IMR-90 (cell line): ENCODE data around the gene GANC. TPM values are rescaled to one million over a fixed set of nuclear protein-coding genes. Genes with fewer than 3 reads are reported as not detected.

ENCODE experiments used
- ATAC-seq: fragments of 200-7000 bp; cut with Tn5 transposase; 2 replicates; pipeline ENCODE4 v1.9.1; 2020; ENCODE audit warnings: low read depth, mild to moderate bottlenecking, moderate library complexity
- BruUV-seq: library from RNA; stranded (reverse); fragments of 400-500 nt; replicated peaks from 2 replicates; lab custom pipeline; 2021; lab: Mats Ljungman, UMichigan
- CTCF ChIA-PET: fragments of 300-600 bp; formaldehyde crosslinking; extraction: SDS; loops from one replicate; lab custom pipeline; 2021; ENCODE audit warnings: antibody characterized with exemption; lab: Yijun Ruan, JAX
- POLR2A ChIA-PET: fragments of 300-600 bp; sonication (Branson Sonifier 250); formaldehyde crosslinking; loops from one replicate; lab custom pipeline; 2022; ENCODE audit warnings: antibody characterized with exemption; ENCODE audit not compliant: unreplicated experiment; lab: Charles Lee
- DNase-seq: peaks from one replicate; pipeline ENCODE4 v3.0.0; 2013
- H2AFZ ChIP-seq: replicated peaks from 2 replicates; pipeline ENCODE3; 2013; ENCODE audit warnings: low read length, mild to moderate bottlenecking; ENCODE audit not compliant: poor library complexity
- H2AK5ac ChIP-seq: 2 replicates; pipeline ENCODE4 v1.6.1; 2013; ENCODE audit warnings: low read depth, low read length, inconsistent platforms
- H2AK9ac ChIP-seq: replicated peaks from 2 replicates; pipeline ENCODE3; 2013; ENCODE audit warnings: mild to moderate bottlenecking, low read depth, low read length, moderate library complexity; ENCODE audit not compliant: poor library complexity
- H2BK120ac ChIP-seq: 2 replicates; pipeline ENCODE4 v1.6.1; 2013; ENCODE audit warnings: low read depth, low read length, inconsistent platforms
- H2BK15ac ChIP-seq: 3 replicates; pipeline ENCODE4 v1.6.1; 2013; ENCODE audit warnings: low read depth, low read length, inconsistent platforms
- H2BK20ac ChIP-seq: 2 replicates; pipeline ENCODE4 v1.6.1; 2013; ENCODE audit warnings: low read depth, mild to moderate bottlenecking, inconsistent platforms, low read length, moderate library complexity
- H2BK5ac ChIP-seq: 2 replicates; pipeline ENCODE4 v1.6.1; 2013; ENCODE audit warnings: mild to moderate bottlenecking, low read depth, low read length, inconsistent platforms; ENCODE audit not compliant: poor library complexity, severe bottlenecking
- H3K14ac ChIP-seq: replicated peaks from 2 replicates; pipeline ENCODE4 v1.6.1; 2013; ENCODE audit warnings: low read depth, low read length, inconsistent platforms
- H3K18ac ChIP-seq: 2 replicates; pipeline ENCODE4 v1.6.1; 2013; ENCODE audit warnings: low read depth, low read length, control low read depth
- H3K23ac ChIP-seq: 2 replicates; pipeline ENCODE4 v1.6.1; 2013; ENCODE audit warnings: low read depth, low read length, inconsistent platforms
- H3K27ac ChIP-seq: 2 replicates; pipeline ENCODE4 v1.5.1; 2013; ENCODE audit warnings: mild to moderate bottlenecking, control low read depth, low read length; ENCODE audit not compliant: insufficient read depth
- H3K27me3 ChIP-seq: 2 replicates; pipeline ENCODE4 v1.6.1; 2013; ENCODE audit warnings: low read length; ENCODE audit not compliant: control insufficient read depth, insufficient read depth
- H3K36me3 ChIP-seq: 2 replicates; pipeline ENCODE4 v1.6.1; 2013; ENCODE audit warnings: low read length, mixed read lengths; ENCODE audit not compliant: control insufficient read depth, insufficient read depth
- H3K4ac ChIP-seq: 2 replicates; pipeline ENCODE4 v1.6.1; 2013; ENCODE audit warnings: low read depth, low read length, inconsistent platforms
- H3K4me1 ChIP-seq: 2 replicates; pipeline ENCODE4 v1.6.1; 2013; ENCODE audit warnings: low read length, mixed read lengths; ENCODE audit not compliant: control insufficient read depth, insufficient read depth
- H3K4me2 ChIP-seq: 2 replicates; pipeline ENCODE4 v1.6.1; 2013; ENCODE audit warnings: low read depth, mild to moderate bottlenecking, control low read depth, low read length, moderate library complexity
- H3K4me3 ChIP-seq: 2 replicates; pipeline ENCODE4 v1.5.1; 2013; ENCODE audit warnings: low read depth, mild to moderate bottlenecking, control low read depth, low read length, moderate library complexity; ENCODE audit not compliant: insufficient read depth
- H3K56ac ChIP-seq: 2 replicates; pipeline ENCODE4 v1.6.1; 2013; ENCODE audit warnings: low read length, inconsistent platforms; ENCODE audit not compliant: insufficient read depth; ENCODE audit errors: extremely low read depth
- H3K79me1 ChIP-seq, 2 experiments: 2 replicates each; pipeline ENCODE4 v1.6.1; 2013; ENCODE audit warnings: low read length in 2 of 2, inconsistent platforms in 1 of 2, low read depth in 1 of 2
- H3K9ac ChIP-seq: 2 replicates; pipeline ENCODE4 v1.6.1; 2013; ENCODE audit warnings: low read depth, low read length, control low read depth
- H3K9me1 ChIP-seq: 2 replicates; pipeline ENCODE4 v1.6.1; 2013; ENCODE audit warnings: low read length, inconsistent platforms; ENCODE audit not compliant: insufficient read depth
- H3K9me3 ChIP-seq: 2 replicates; pipeline ENCODE4 v1.6.1; 2013; ENCODE audit warnings: low read length; ENCODE audit not compliant: control insufficient read depth, insufficient read depth
- H4K20me1 ChIP-seq: 2 replicates; pipeline ENCODE4 v1.6.1; 2013; ENCODE audit warnings: low read length, inconsistent platforms; ENCODE audit not compliant: insufficient read depth
- H4K5ac ChIP-seq: 2 replicates; pipeline ENCODE4 v1.6.1; 2013; ENCODE audit warnings: mild to moderate bottlenecking, low read depth, low read length, control low read depth
- H4K8ac ChIP-seq, 2 experiments: 2 replicates each; pipeline ENCODE4 v1.6.1; 2013; ENCODE audit warnings: low read depth in 2 of 2, low read length in 2 of 2, control low read depth in 1 of 2, inconsistent platforms in 1 of 2
- H4K91ac ChIP-seq: 2 replicates; pipeline ENCODE4 v1.6.1; 2013; ENCODE audit warnings: low read depth, low read length, inconsistent platforms; ENCODE audit not compliant: insufficient read depth
- BHLHE40 ChIP-seq: fragments of 150-350 bp; IDR thresholded peaks from 2 replicates; pipeline ENCODE4 v1.6.1; 2016; ENCODE audit warnings: mild to moderate bottlenecking, low read depth, low read length
- CEBPB ChIP-seq: IDR thresholded peaks from 2 replicates; pipeline ENCODE4 v1.6.1; 2012; ENCODE audit warnings: low read depth, low read length, improper control_type of control experiment
- CHD1 ChIP-seq: IDR thresholded peaks from 2 replicates; pipeline ENCODE4 v1.6.1; 2012; ENCODE audit warnings: low read depth, low read length, improper control_type of control experiment
- CTCF ChIP-seq: conservative IDR thresholded peaks from 2 replicates; pipeline ENCODE4 v1.5.1; 2012; ENCODE audit warnings: mild to moderate bottlenecking, low read depth, low read length, improper control_type of control experiment
- ELK1 ChIP-seq: fragments of 150-350 bp; IDR thresholded peaks from 2 replicates; pipeline ENCODE4 v1.6.1; 2016; ENCODE audit warnings: low read depth, mild to moderate bottlenecking, low read length, moderate library complexity, borderline replicate concordance
- FOS ChIP-seq: fragments of 150-350 bp; IDR thresholded peaks from 2 replicates; pipeline ENCODE4 v1.6.1; 2016; ENCODE audit warnings: low read depth, low read length
- MAFK ChIP-seq: IDR thresholded peaks from 2 replicates; pipeline ENCODE4 v1.6.1; 2012; ENCODE audit warnings: low read depth, low read length, improper control_type of control experiment
- MAZ ChIP-seq: IDR thresholded peaks from 2 replicates; pipeline ENCODE4 v1.6.1; 2012; ENCODE audit warnings: low read depth, mild to moderate bottlenecking, low read length, improper control_type of control experiment, moderate library complexity, borderline replicate concordance
- MXI1 ChIP-seq: IDR thresholded peaks from 2 replicates; pipeline ENCODE4 v1.6.1; 2012; ENCODE audit warnings: low read depth, mild to moderate bottlenecking, low read length, moderate library complexity, borderline replicate concordance
- NFE2L2 ChIP-seq: fragments of 150-350 bp; IDR thresholded peaks from 2 replicates; pipeline ENCODE4 v1.6.1; 2016; ENCODE audit warnings: low read depth, mild to moderate bottlenecking, low read length
- RAD21 ChIP-seq: IDR thresholded peaks from 2 replicates; pipeline ENCODE4 v1.6.1; 2012; ENCODE audit warnings: low read length, improper control_type of control experiment
- RCOR1 ChIP-seq: IDR thresholded peaks from 2 replicates; pipeline ENCODE4 v1.6.1; 2012; ENCODE audit warnings: mild to moderate bottlenecking, low read length, improper control_type of control experiment; ENCODE audit not compliant: insufficient replicate concordance
- RFX5 ChIP-seq: IDR thresholded peaks from 2 replicates; pipeline ENCODE4 v1.8.0; 2012; ENCODE audit warnings: low read depth, mild to moderate bottlenecking, low read length, moderate library complexity
- SMC3 ChIP-seq: fragments of 150-350 bp; IDR thresholded peaks from 2 replicates; pipeline ENCODE4 v1.6.1; 2016; ENCODE audit warnings: low read depth, mild to moderate bottlenecking, antibody characterized with exemption, low read length, moderate library complexity
- USF2 ChIP-seq: fragments of 150-350 bp; IDR thresholded peaks from 2 replicates; pipeline ENCODE4 v1.6.1; 2017; ENCODE audit warnings: mild to moderate bottlenecking, antibody characterized with exemption, low read length, low read depth
- WGBS, 2 experiments: methylation state at CpG; one replicate each; pipeline versions ENCODE4 v1.1.5 to v1.1.7; 2013; ENCODE audit warnings: missing lambda C conversion rate in 2 of 2; ENCODE audit not compliant: insufficient read length in 1 of 2; ENCODE audit errors: extremely low coverage in 2 of 2; 5-methylcytosine and 5-hydroxymethylcytosine counted together
- dilution Hi-C: fragments of 300-500 bp; cut with HindIII; formaldehyde crosslinking; loops from one replicate; pipeline ENCODE4 v1.14.3; 2018; ENCODE audit warnings: low sequenced_read_pairs; ENCODE audit not compliant: unreplicated experiment
- in situ Hi-C: fragments of 300-500 bp; cut with MboI; formaldehyde crosslinking; loops from 3 replicates; pipeline ENCODE4 v1.14.3; 2019; ENCODE audit warnings: low sequenced_read_pairs, inconsistent platforms, mixed read lengths
- intact Hi-C: fragments of 100-400 bp; cut with micrococcal nuclease; formaldehyde crosslinking; loops from 2 replicates; pipeline ENCODE4 v1.10.0; 2022
- polyA plus RNA-seq, 3 experiments: library from polyadenylated mRNA; depleted of rRNA; stranded (reverse); fragments of >200 nt; gene quantifications; 2 replicates each; pipeline ENCODE4 v1.2.3, GENCODE V29; 2012; ENCODE audit warnings: low replicate concordance in 1 of 3
- total RNA-seq: library from RNA; depleted of rRNA; stranded (reverse); fragments of >200 nt; gene quantifications from 2 replicates; pipeline ENCODE4 v1.2.3, GENCODE V29; 2012

The GANC gene
- total and polyA plus RNA-seq, 2 of the 4 experiments (the other 2 are of a cell fraction) = 7.1 to 19.2 TPM

GRCh38 chr15:42314818-42315217 lies 41.8 kb downstream of the GANC start:
- dilution Hi-C loops = no loop called here
- no peaks in the 10 kb centered on the region for H4K20me1 ChIP-seq
- H3K4me1 ChIP-seq = 0 out of 2 replicates have a peak, but pooled peaks cover 2% of the 10 kb centered on the region
- no peak overlapping the region for H4K8ac ChIP-seq
- no peak overlapping the region for H2AK9ac ChIP-seq
- H3K23ac ChIP-seq = no peak overlapping the region
- H3K56ac ChIP-seq = no peak overlapping the region
- no CpG with 5 or more reads among the region's 1 CpG for WGBS, 2 experiments
- CTCF ChIA-PET = no interaction called here
- no peak overlapping the region for H2AFZ ChIP-seq
- no peak overlapping the region for H3K18ac ChIP-seq
- in situ Hi-C loops = no loop called here
- no peaks in the 10 kb centered on the region for H3K79me1 ChIP-seq
- no TSS peak for BruUV-seq
- no peak overlapping the region for H3K14ac ChIP-seq
- no peak overlapping the region for H2BK120ac ChIP-seq
- no peak overlapping the region for H4K5ac ChIP-seq
- no peak overlapping the region for H2AK5ac ChIP-seq
- no peak overlapping the region for H3K4me3 ChIP-seq
- DNase-seq (no peak), ATAC-seq (no peak)
- intact Hi-C loops = no loop called here
- H2BK15ac ChIP-seq = no peak overlapping the region
- no peak overlapping the region for H3K27ac ChIP-seq
- no peaks in the 10 kb centered on the region for H3K27me3 ChIP-seq
- H2BK20ac ChIP-seq = no peak overlapping the region
- POLR2A ChIA-PET = no interaction called here
- no peak overlapping the region for H4K91ac ChIP-seq
- H2BK5ac ChIP-seq = no peak overlapping the region
- peaks cover 4% of the 10 kb centered on the region; the same call in 1 of the 2 replicates for H3K9me1 ChIP-seq
- no peaks in the 10 kb centered on the region for H3K9me3 ChIP-seq
- TF ChIP-seq CEBPB = no peak
- TF ChIP-seq NFE2L2 = no peak
- TF ChIP-seq MAFK = no peak
- no peak for TF ChIP-seq MAZ
- TF ChIP-seq CTCF = no peak
- no peak for TF ChIP-seq RFX5
- no peak for TF ChIP-seq MXI1
- TF ChIP-seq BHLHE40 = no peak
- TF ChIP-seq RAD21 = no peak
- no peak for TF ChIP-seq RCOR1
- TF ChIP-seq ELK1 = no peak
- TF ChIP-seq FOS = no peak
- TF ChIP-seq CHD1 = no peak
- no peak for TF ChIP-seq SMC3
- no peak for TF ChIP-seq USF2
- no peaks in the 10 kb centered on the region for H3K36me3 ChIP-seq
- no peak overlapping the region for H3K4me2 ChIP-seq
- H3K4ac ChIP-seq = no peak overlapping the region
- H3K9ac ChIP-seq = no peak overlapping the region
